ENCODE data around the gene IL23A. TPM values are rescaled to one million over a fixed set of nuclear protein-coding genes. Genes with fewer than 3 reads are reported as not detected.

IL23A gene
- total and polyA plus RNA-seq, 2 experiments from 2014 or later, result 2.5 to 8.0 TPM

DNA sequence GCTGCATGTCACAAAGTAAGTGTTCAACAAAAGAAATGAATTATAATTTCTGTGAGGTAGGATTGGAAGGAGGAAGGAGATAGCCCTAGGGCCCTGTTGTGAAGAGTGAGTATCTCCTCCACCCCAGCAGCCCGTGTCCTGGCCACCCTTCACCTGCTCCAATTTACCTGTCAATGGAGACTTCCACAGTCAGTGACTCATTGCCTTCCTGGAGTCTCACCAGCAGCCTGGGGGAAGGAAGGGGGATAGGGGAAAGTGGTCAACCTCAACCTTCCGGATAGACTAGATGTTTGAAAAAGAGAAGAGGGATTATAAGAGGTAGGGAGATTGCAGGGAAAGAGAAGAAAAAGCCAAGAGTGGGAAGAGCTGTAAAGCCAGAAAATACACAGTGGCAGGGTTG is 12.0 kb downstream of the IL23A start:
- Histone ChIP-seq H3K79me2 (replicated peaks; ENCODE audit: insufficient read depth) (no peaks in the 10 kb centered on the region), H3K4me1 (ENCODE audit: insufficient read depth) (no peaks in the 10 kb centered on the region), H2AFZ (no peak overlapping the region), H3K27me3 (ENCODE audit: insufficient read depth) (no peaks in the 10 kb centered on the region), H3F3A (replicated peaks; ENCODE audit: low read depth) (no peaks in the 10 kb centered on the region), H4K20me1 (replicated peaks; ENCODE audit: insufficient read depth) (no peaks in the 10 kb centered on the region), H3K9me2 (ENCODE audit: insufficient read depth) (no peaks in the 10 kb centered on the region), H3K27ac (ENCODE audit: low read depth) (no peak overlapping the region), H3K4me3 (no peak overlapping the region), H3K36me3 (ENCODE audit: insufficient read depth) (peaks cover 21% of the 10 kb centered on the region), H3K4me2 (no peak overlapping the region)
- ATAC-seq, result no peak
- no peaks in the 10 kb centered on the region for H3K9me3 Mint-ChIP-seq
- H3K4me3 Mint-ChIP-seq, result no peak overlapping the region
- DNase-seq (ENCODE audit: low spot score), result no peak
- H3K36me3 Mint-ChIP-seq (ENCODE audit: low read depth), result peaks cover 69% of the 10 kb centered on the region
- peaks cover 3% of the 10 kb centered on the region for H3K27me3 Mint-ChIP-seq (ENCODE audit: insufficient read depth, low read depth, poor library complexity)
- no peaks in the 10 kb centered on the region for H3K4me1 Mint-ChIP-seq
- TF ChIP-seq ZNF114 (CRISPR knock-in tag; IDR thresholded peaks at IDR 0.05), result no peak
- no peak for TF ChIP-seq EZH2phosphoT487 (IDR thresholded peaks at IDR 0.05; ENCODE audit: unreplicated experiment)
- no peak for TF ChIP-seq JUNB (IDR thresholded peaks at IDR 0.05; ENCODE audit: unreplicated experiment)
- TF ChIP-seq, protein P1, sequence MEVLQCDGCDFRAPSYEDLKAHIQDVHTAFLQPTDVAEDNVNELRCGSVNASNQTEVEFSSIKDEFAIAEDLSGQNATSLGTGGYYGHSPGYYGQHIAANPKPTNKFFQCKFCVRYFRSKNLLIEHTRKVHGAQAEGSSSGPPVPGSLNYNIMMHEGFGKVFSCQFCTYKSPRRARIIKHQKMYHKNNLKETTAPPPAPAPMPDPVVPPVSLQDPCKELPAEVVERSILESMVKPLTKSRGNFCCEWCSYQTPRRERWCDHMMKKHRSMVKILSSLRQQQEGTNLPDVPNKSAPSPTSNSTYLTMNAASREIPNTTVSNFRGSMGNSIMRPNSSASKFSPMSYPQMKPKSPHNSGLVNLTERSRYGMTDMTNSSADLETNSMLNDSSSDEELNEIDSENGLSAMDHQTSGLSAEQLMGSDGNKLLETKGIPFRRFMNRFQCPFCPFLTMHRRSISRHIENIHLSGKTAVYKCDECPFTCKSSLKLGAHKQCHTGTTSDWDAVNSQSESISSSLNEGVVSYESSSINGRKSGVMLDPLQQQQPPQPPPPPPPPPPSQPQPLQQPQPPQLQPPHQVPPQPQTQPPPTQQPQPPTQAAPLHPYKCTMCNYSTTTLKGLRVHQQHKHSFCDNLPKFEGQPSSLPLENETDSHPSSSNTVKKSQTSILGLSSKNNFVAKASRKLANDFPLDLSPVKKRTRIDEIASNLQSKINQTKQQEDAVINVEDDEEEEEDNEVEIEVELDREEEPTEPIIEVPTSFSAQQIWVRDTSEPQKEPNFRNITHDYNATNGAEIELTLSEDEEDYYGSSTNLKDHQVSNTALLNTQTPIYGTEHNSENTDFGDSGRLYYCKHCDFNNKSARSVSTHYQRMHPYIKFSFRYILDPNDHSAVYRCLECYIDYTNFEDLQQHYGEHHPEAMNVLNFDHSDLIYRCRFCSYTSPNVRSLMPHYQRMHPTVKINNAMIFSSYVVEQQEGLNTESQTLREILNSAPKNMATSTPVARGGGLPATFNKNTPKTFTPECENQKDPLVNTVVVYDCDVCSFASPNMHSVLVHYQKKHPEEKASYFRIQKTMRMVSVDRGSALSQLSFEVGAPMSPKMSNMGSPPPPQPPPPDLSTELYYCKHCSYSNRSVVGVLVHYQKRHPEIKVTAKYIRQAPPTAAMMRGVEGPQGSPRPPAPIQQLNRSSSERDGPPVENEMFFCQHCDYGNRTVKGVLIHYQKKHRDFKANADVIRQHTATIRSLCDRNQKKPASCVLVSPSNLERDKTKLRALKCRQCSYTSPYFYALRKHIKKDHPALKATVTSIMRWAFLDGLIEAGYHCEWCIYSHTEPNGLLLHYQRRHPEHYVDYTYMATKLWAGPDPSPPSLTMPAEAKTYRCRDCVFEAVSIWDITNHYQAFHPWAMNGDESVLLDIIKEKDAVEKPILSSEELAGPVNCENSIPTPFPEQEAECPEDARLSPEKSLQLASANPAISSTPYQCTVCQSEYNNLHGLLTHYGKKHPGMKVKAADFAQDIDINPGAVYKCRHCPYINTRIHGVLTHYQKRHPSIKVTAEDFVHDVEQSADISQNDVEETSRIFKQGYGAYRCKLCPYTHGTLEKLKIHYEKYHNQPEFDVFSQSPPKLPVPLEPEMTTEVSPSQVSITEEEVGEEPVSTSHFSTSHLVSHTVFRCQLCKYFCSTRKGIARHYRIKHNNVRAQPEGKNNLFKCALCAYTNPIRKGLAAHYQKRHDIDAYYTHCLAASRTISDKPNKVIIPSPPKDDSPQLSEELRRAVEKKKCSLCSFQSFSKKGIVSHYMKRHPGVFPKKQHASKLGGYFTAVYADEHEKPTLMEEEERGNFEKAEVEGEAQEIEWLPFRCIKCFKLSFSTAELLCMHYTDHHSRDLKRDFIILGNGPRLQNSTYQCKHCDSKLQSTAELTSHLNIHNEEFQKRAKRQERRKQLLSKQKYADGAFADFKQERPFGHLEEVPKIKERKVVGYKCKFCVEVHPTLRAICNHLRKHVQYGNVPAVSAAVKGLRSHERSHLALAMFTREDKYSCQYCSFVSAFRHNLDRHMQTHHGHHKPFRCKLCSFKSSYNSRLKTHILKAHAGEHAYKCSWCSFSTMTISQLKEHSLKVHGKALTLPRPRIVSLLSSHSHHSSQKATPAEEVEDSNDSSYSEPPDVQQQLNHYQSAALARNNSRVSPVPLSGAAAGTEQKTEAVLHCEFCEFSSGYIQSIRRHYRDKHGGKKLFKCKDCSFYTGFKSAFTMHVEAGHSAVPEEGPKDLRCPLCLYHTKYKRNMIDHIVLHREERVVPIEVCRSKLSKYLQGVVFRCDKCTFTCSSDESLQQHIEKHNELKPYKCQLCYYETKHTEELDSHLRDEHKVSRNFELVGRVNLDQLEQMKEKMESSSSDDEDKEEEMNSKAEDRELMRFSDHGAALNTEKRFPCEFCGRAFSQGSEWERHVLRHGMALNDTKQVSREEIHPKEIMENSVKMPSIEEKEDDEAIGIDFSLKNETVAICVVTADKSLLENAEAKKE (CRISPR knock-in tag; IDR thresholded peaks at IDR 0.05), result no peak
- TF ChIP-seq STAT1 (IDR thresholded peaks at IDR 0.05; ENCODE audit: unreplicated experiment), result no peak
- no peak for TF ChIP-seq EZH2 (IDR thresholded peaks at IDR 0.05; ENCODE audit: low read depth, unreplicated experiment)
- TF ChIP-seq NANOG (IDR thresholded peaks at IDR 0.05; ENCODE audit: borderline replicate concordance), result no peak
- no peak for TF ChIP-seq CREB1 (CRISPR knock-in tag; IDR thresholded peaks at IDR 0.05; ENCODE audit: low read depth)
- TF ChIP-seq, protein P2, sequence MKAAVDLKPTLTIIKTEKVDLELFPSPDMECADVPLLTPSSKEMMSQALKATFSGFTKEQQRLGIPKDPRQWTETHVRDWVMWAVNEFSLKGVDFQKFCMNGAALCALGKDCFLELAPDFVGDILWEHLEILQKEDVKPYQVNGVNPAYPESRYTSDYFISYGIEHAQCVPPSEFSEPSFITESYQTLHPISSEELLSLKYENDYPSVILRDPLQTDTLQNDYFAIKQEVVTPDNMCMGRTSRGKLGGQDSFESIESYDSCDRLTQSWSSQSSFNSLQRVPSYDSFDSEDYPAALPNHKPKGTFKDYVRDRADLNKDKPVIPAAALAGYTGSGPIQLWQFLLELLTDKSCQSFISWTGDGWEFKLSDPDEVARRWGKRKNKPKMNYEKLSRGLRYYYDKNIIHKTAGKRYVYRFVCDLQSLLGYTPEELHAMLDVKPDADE (IDR thresholded peaks at IDR 0.05), result no peak
- TF ChIP-seq ZNF331 (CRISPR knock-in tag; IDR thresholded peaks at IDR 0.05; ENCODE audit: low read depth), result no peak
- no peak for TF ChIP-seq REST (IDR thresholded peaks at IDR 0.05; ENCODE audit: unreplicated experiment)
- TF ChIP-seq, protein P3, sequence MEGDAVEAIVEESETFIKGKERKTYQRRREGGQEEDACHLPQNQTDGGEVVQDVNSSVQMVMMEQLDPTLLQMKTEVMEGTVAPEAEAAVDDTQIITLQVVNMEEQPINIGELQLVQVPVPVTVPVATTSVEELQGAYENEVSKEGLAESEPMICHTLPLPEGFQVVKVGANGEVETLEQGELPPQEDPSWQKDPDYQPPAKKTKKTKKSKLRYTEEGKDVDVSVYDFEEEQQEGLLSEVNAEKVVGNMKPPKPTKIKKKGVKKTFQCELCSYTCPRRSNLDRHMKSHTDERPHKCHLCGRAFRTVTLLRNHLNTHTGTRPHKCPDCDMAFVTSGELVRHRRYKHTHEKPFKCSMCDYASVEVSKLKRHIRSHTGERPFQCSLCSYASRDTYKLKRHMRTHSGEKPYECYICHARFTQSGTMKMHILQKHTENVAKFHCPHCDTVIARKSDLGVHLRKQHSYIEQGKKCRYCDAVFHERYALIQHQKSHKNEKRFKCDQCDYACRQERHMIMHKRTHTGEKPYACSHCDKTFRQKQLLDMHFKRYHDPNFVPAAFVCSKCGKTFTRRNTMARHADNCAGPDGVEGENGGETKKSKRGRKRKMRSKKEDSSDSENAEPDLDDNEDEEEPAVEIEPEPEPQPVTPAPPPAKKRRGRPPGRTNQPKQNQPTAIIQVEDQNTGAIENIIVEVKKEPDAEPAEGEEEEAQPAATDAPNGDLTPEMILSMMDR (conservative IDR thresholded peaks at IDR 0.05; ENCODE audit: low read depth in 2 of 2), result no peak
- TF ChIP-seq POLR2AphosphoS5 (IDR thresholded peaks at IDR 0.05; ENCODE audit: low read depth), result no peak
- no peak overlapping the region for H3K27ac Mint-ChIP-seq
